CD14-positive monocyte (primary cell): ENCODE results near the gene PIEZO2. TPM values are rescaled to one million over a fixed set of nuclear protein-coding genes. Genes with fewer than 3 reads are reported as not detected.

Experiments used
- DNase-seq, 3 donors: peaks; one replicate each; pipeline ENCODE4 v3.0.0-alpha.2; 2011 to 2022
- H2AFZ ChIP-seq: 2 replicates; pipeline ENCODE4 v1.6.0; 2012; ENCODE audit warnings: mild to moderate bottlenecking, low read depth, low read length, inconsistent platforms; ENCODE audit not compliant: insufficient read depth, poor library complexity, severe bottlenecking
- H3K27ac ChIP-seq, 2 donors: 1 replicate in 1 of 2; 2 replicates in 1 of 2; pipeline ENCODE4 v1.5.1; 2012 to 2013; ENCODE audit warnings: low read length in 2 of 2, control low read depth in 1 of 2, inconsistent platforms in 1 of 2, low read depth in 1 of 2, mild to moderate bottlenecking in 1 of 2
- H3K27me3 ChIP-seq, 2 donors: one replicate each; pipeline versions ENCODE4 v1.6.0 to v1.6.1; 2011 to 2013; ENCODE audit warnings: low read length in 2 of 2; ENCODE audit not compliant: control insufficient read depth in 2 of 2, insufficient read depth in 2 of 2
- H3K36me3 ChIP-seq, 2 donors: replicated peaks in 1 of 2; 1 replicate in 1 of 2; 2 replicates in 1 of 2; pipeline versions ENCODE4 v1.5.1 to v1.6.1; 2012 to 2013; ENCODE audit warnings: low read length in 2 of 2, control low read depth in 1 of 2, inconsistent platforms in 1 of 2, mild to moderate bottlenecking in 1 of 2; ENCODE audit not compliant: insufficient read depth in 2 of 2, control insufficient read depth in 1 of 2
- H3K4me1 ChIP-seq, 2 donors: 1 replicate in 1 of 2; 2 replicates in 1 of 2; pipeline versions ENCODE4 v1.5.1 to v1.6.1; 2012 to 2013; ENCODE audit warnings: low read length in 2 of 2, control low read depth in 1 of 2, inconsistent platforms in 1 of 2, mild to moderate bottlenecking in 1 of 2, moderate library complexity in 1 of 2; ENCODE audit not compliant: insufficient read depth in 2 of 2, control insufficient read depth in 1 of 2
- H3K4me2 ChIP-seq: replicated peaks from 2 replicates; pipeline ENCODE3; 2012; ENCODE audit warnings: low read length, moderate library complexity, mild to moderate bottlenecking; ENCODE audit not compliant: poor library complexity, severe bottlenecking; ENCODE audit errors: extremely low read depth
- H3K4me3 ChIP-seq, 3 experiments: fragments of 200-600 bp in 1 of 3; sonication (generic) in 1 of 3; replicated peaks in 1 of 3; 1 replicate in 2 of 3; 2 replicates in 1 of 3; pipeline ENCODE4 v1.5.1; 2011 to 2013; ENCODE audit warnings: low read length in 3 of 3, mild to moderate bottlenecking in 3 of 3, control low read depth in 2 of 3, low read depth in 2 of 3, inconsistent platforms in 1 of 3, moderate library complexity in 1 of 3
- H3K79me2 ChIP-seq: 2 replicates; pipeline ENCODE4 v1.6.0; 2012; ENCODE audit warnings: mild to moderate bottlenecking, control low read depth, inconsistent platforms, low read length, moderate library complexity; ENCODE audit not compliant: insufficient read depth
- H3K9ac ChIP-seq: 2 replicates; pipeline ENCODE4 v1.6.0; 2017; ENCODE audit warnings: low read length, mild to moderate bottlenecking; ENCODE audit not compliant: insufficient read depth, poor library complexity, severe bottlenecking
- H3K9me3 ChIP-seq, 2 donors: replicated peaks in 1 of 2; 1 replicate in 1 of 2; 2 replicates in 1 of 2; pipeline versions ENCODE4 v1.5.1 to v1.6.1; 2012 to 2013; ENCODE audit warnings: low read length in 2 of 2, control low read depth in 1 of 2; ENCODE audit not compliant: control insufficient read depth in 1 of 2, insufficient read depth in 1 of 2
- H4K20me1 ChIP-seq: 2 replicates; pipeline ENCODE4 v1.6.0; 2012; ENCODE audit warnings: mild to moderate bottlenecking, low read length, control low read depth, moderate library complexity; ENCODE audit not compliant: insufficient read depth
- H3K27ac Mint-ChIP-seq, 7 donors: one replicate each; pipeline ENCODE4 v1.8.0; 2020; ENCODE audit warnings: mild to moderate bottlenecking in 7 of 7, mixed read lengths in 7 of 7, moderate library complexity in 6 of 7, inconsistent platforms in 2 of 7
- H3K27me3 Mint-ChIP-seq, 3 donors: one replicate each; pipeline ENCODE4 v1.8.0; 2021 to 2022; ENCODE audit warnings: low read depth in 3 of 3, mild to moderate bottlenecking in 3 of 3, mixed read lengths in 3 of 3, moderate library complexity in 3 of 3, inconsistent platforms in 1 of 3
- H3K36me3 Mint-ChIP-seq, 2 donors: one replicate each; pipeline ENCODE4 v1.8.0; 2020; ENCODE audit warnings: mixed read lengths in 2 of 2, inconsistent platforms in 1 of 2, mild to moderate bottlenecking in 1 of 2
- H3K4me1 Mint-ChIP-seq: one replicate; pipeline ENCODE4 v1.8.0; 2020; ENCODE audit warnings: mild to moderate bottlenecking, mixed read lengths
- H3K4me3 Mint-ChIP-seq, 2 donors: one replicate each; pipeline ENCODE4 v1.8.0; 2020; ENCODE audit warnings: mild to moderate bottlenecking in 2 of 2, mixed read lengths in 2 of 2, moderate library complexity in 1 of 2
- H3K9me3 Mint-ChIP-seq, 7 donors: one replicate each; pipeline ENCODE4 v1.8.0; 2020 to 2022; ENCODE audit warnings: mixed read lengths in 7 of 7, mild to moderate bottlenecking in 6 of 7, moderate library complexity in 6 of 7, inconsistent platforms in 2 of 7
- CTCF ChIP-seq: fragments of 200-600 bp; IDR thresholded peaks from one replicate; pipeline ENCODE4 v1.8.0; 2022; ENCODE audit warnings: antibody characterized with exemption, mild to moderate bottlenecking
- WGBS: methylation state at CpG from one replicate; pipeline ENCODE4 v1.1.5; 2013; ENCODE audit warnings: missing lambda C conversion rate; ENCODE audit not compliant: insufficient coverage; 5-methylcytosine and 5-hydroxymethylcytosine counted together
- intact Hi-C, 2 donors: fragments of 100-400 bp; cut with micrococcal nuclease; formaldehyde crosslinking; loops; one replicate each; pipeline versions ENCODE4 v1.15.0 to v1.15.1; 2023
- polyA plus RNA-seq, 3 donors: library from polyadenylated mRNA; depleted of rRNA in 1 of 3; unstranded in 2 of 3; stranded (reverse) in 1 of 3; fragments of 300-500 nt in 2 of 3; fragments of >200 nt in 1 of 3; fragmentation: Illumina TruSeq in 2 of 3; gene quantifications; 1 replicate in 2 of 3; 2 replicates in 1 of 3; pipeline ENCODE4 v1.2.3, GENCODE V29; 2012 to 2021

Gene PIEZO2
- polyA plus RNA-seq, 3 donors: not detected

- H3K9me3 ChIP-seq: no peaks in the 10 kb centered on the region
- no peak overlapping the region for H3K9ac ChIP-seq
- no peaks in the 10 kb centered on the region for H3K4me1 Mint-ChIP-seq
- intact Hi-C loops: no loop called here
- H3K4me3 Mint-ChIP-seq: no peak overlapping the region
- TF ChIP-seq CTCF: no peak
- H3K79me2 ChIP-seq: no peaks in the 10 kb centered on the region
- no peaks in the 10 kb centered on the region for H3K36me3 Mint-ChIP-seq
- no peaks in the 10 kb centered on the region for H3K36me3 ChIP-seq
- no CpG with 5 or more reads among the region's 3 CpGs for WGBS
- H2AFZ ChIP-seq: no peak overlapping the region
- H3K27me3 Mint-ChIP-seq: peaks cover 3 to 8% (median 5%) of the 10 kb centered on the region in 3 donors
- no peak overlapping the region for H3K27ac Mint-ChIP-seq
- H3K4me3 ChIP-seq: no peak overlapping the region
- no peaks in the 10 kb centered on the region for H4K20me1 ChIP-seq
- H3K27ac ChIP-seq: no peak overlapping the region
- no peak overlapping the region for H3K4me2 ChIP-seq
- H3K4me1 ChIP-seq: no peaks in the 10 kb centered on the region
- DNase-seq: no peak
- no peaks in the 10 kb centered on the region for H3K9me3 Mint-ChIP-seq
- H3K27me3 ChIP-seq: no peaks in the 10 kb centered on the region
These were observed 430.6 kb downstream of the PIEZO2 start for GRCh38 chr18:10718809-10719208.

GRCh38 chr18:10715791-10716190 is 433.6 kb downstream of the PIEZO2 start:
- Histone ChIP-seq H3K9ac (no peak overlapping the region), H2AFZ (no peak overlapping the region), H3K4me2 (no peak overlapping the region), H3K4me3 (no peak overlapping the region), H3K27me3 (no peaks in the 10 kb centered on the region), H3K9me3 (no peaks in the 10 kb centered on the region), H3K36me3 (no peaks in the 10 kb centered on the region), H3K4me1 (no peaks in the 10 kb centered on the region), H3K79me2 (no peaks in the 10 kb centered on the region), H3K27ac (no peak overlapping the region), H4K20me1 (no peaks in the 10 kb centered on the region)
- Mint-ChIP-seq H3K9me3 (no peaks in the 10 kb centered on the region), H3K4me3 (no peak overlapping the region), H3K36me3 (no peaks in the 10 kb centered on the region), H3K27me3 (peaks cover 2 to 8% (median 3%) of the 10 kb centered on the region in 3 donors), H3K27ac (no peak overlapping the region), H3K4me1 (no peaks in the 10 kb centered on the region)
- intact Hi-C loops: no loop called here
- no peak for TF ChIP-seq CTCF
- WGBS: 80% methylated on average over 6 of the region's 9 CpGs
- no peak for DNase-seq
